ENCODE measurements around the gene SLC10A7. TPM values are rescaled to one million over a fixed set of nuclear protein-coding genes. Genes with fewer than 3 reads are reported as not detected.

SLC10A7 gene
- total and polyA plus RNA-seq, 10 donors: 1.8 to 33.2 (median 18.4) TPM

- DNase-seq: no peak
- no peak overlapping the region for H3K4me3 ChIP-seq
- no peaks in the 10 kb centered on the region for H3K4me1 ChIP-seq
- H3K27ac ChIP-seq: no peak overlapping the region
- no peaks in the 10 kb centered on the region for H3K9me3 ChIP-seq
- intact Hi-C loops (cut with DNase I; ENCODE audit: low total_unique reads): no loop called here
- peaks cover 0 to 30% (median 7%) of the 10 kb centered on the region in 6 donors for H3K36me3 ChIP-seq
- H3K27me3 ChIP-seq (replicated peaks in 1 of 7): no peaks in the 10 kb centered on the region
- no peak for TF ChIP-seq POLR2AphosphoS5 (IDR thresholded peaks at IDR 0.05)
- 93 to 98% (median 96%) methylated on average over 3 of the region's 3 CpGs for WGBS, 5 donors
Observed at GRCh38 chr4:146508229-146508939, 13.4 kb downstream of the SLC10A7 start.

GRCh38 chr4:146507632-146508031, 14.1 kb downstream of the SLC10A7 start:
- DNase-seq: no peak
- TF ChIP-seq CTCF (IDR thresholded peaks at IDR 0.05 in 8 of 11, conservative IDR thresholded peaks at IDR 0.05 in 3 of 11): no peak
- TF ChIP-seq POLR2AphosphoS5 (IDR thresholded peaks at IDR 0.05): no peak
- TF ChIP-seq POLR2A (IDR thresholded peaks at IDR 0.05): no peak
- H3K4me3 ChIP-seq: no peak overlapping the region

GRCh38 chr4:146506272-146506671, 15.5 kb downstream of the SLC10A7 start:
- no peak for TF ChIP-seq POLR2AphosphoS5 (IDR thresholded peaks at IDR 0.05)
- TF ChIP-seq CTCF (IDR thresholded peaks at IDR 0.05 in 8 of 11, conservative IDR thresholded peaks at IDR 0.05 in 3 of 11): no peak
- no peak for TF ChIP-seq POLR2A (IDR thresholded peaks at IDR 0.05)
- Histone ChIP-seq H3K9me3 (no peaks in the 10 kb centered on the region), H3K36me3 (peaks cover 0 to 52% (median 13%) of the 10 kb centered on the region in 6 donors), H3K27me3 (replicated peaks in 1 of 7) (no peaks in the 10 kb centered on the region), H3K4me3 (no peak overlapping the region), H3K27ac (no peak overlapping the region), H3K4me1 (no peaks in the 10 kb centered on the region)
- DNase-seq: no peak
- intact Hi-C loops (cut with DNase I; ENCODE audit: low total_unique reads): no loop called here

More at GRCh38 chr4:146507632-146508031, 14.1 kb downstream of the SLC10A7 start:
- Histone ChIP-seq H3K36me3 (peaks cover 0 to 38% (median 11%) of the 10 kb centered on the region in 6 donors), H3K4me1 (no peaks in the 10 kb centered on the region), H3K9me3 (no peaks in the 10 kb centered on the region), H3K27me3 (replicated peaks in 1 of 7) (no peaks in the 10 kb centered on the region), H3K27ac (no peak overlapping the region)
- WGBS, 5 donors: 86 to 95% (median 91%) methylated on average over 2 of the region's 2 CpGs
- intact Hi-C loops (cut with DNase I; ENCODE audit: low total_unique reads): no loop called here

- intact Hi-C loops (cut with DNase I; ENCODE audit: low total_unique reads): no loop called here
- Histone ChIP-seq H3K36me3 (peaks cover 0 to 41% (median 11%) of the 10 kb centered on the region in 6 donors), H3K27ac (no peak overlapping the region), H3K27me3 (replicated peaks in 1 of 7) (no peaks in the 10 kb centered on the region), H3K9me3 (no peaks in the 10 kb centered on the region), H3K4me3 (no peak overlapping the region), H3K4me1 (no peaks in the 10 kb centered on the region)
- TF ChIP-seq POLR2AphosphoS5 (IDR thresholded peaks at IDR 0.05): no peak
- no peak for TF ChIP-seq POLR2A (IDR thresholded peaks at IDR 0.05)
- TF ChIP-seq CTCF (IDR thresholded peaks at IDR 0.05 in 8 of 11, conservative IDR thresholded peaks at IDR 0.05 in 3 of 11): no peak
- 93 to 100% (median 99%) methylated on average over 1 of the region's 1 CpG for WGBS, 5 donors
- no peak for DNase-seq
Observed at GRCh38 chr4:146500216-146500615, 21.5 kb downstream of the SLC10A7 start.
